Coronary artery (tissue), 2 donors: ENCODE data around the gene SLC26A9.

Experiments used
- DNase-seq: peaks from one replicate; pipeline ENCODE4 v3.0.0-alpha.2; 2017; ENCODE audit warnings: low spot score
- H3K27ac ChIP-seq, 2 donors: fragments of 200-600 bp; sonication (generic); one replicate each; pipeline ENCODE4 v1.5.1; 2016 to 2019
- H3K4me3 ChIP-seq: fragments of 200-600 bp; sonication (generic); 2 replicates; pipeline ENCODE4 v1.5.1; 2016; ENCODE audit warnings: mild to moderate bottlenecking, moderate library complexity
- CTCF ChIP-seq: fragments of 200-600 bp; sonication (generic); IDR thresholded peaks from one replicate; pipeline ENCODE4 v1.5.1; 2019; ENCODE audit warnings: antibody characterized with exemption

The SLC26A9 gene

GRCh38 chr1:205922806-205923205 is 20.4 kb downstream of the SLC26A9 start:
- peak; percentile 19 for DNase-seq
- Histone ChIP-seq H3K27ac (no peak overlapping the region), H3K4me3 (no peak overlapping the region)
- TF ChIP-seq CTCF = no peak

- H3K27ac ChIP-seq = no peak overlapping the region
- TF ChIP-seq CTCF = no peak
- peak; percentile 33 for DNase-seq
- no peak overlapping the region for H3K4me3 ChIP-seq
These were observed 20.9 kb downstream of the SLC26A9 start for GRCh38 chr1:205922314-205922713.

GRCh38 chr1:205921570-205921909 is 21.7 kb downstream of the SLC26A9 start:
- H3K27ac ChIP-seq = no peak overlapping the region
- no peak for DNase-seq
- no peak overlapping the region for H3K4me3 ChIP-seq
- no peak for TF ChIP-seq CTCF

GRCh38 chr1:205920861-205921569 is 22.2 kb downstream of the SLC26A9 start:
- no peak for TF ChIP-seq CTCF
- Histone ChIP-seq H3K4me3 (no peak overlapping the region), H3K27ac (peak overlapping the region; percentile 28 to 46)
- DNase-seq = peak; percentile 59

GRCh38 chr1:205920159-205920558 is 23.1 kb downstream of the SLC26A9 start:
- Histone ChIP-seq H3K4me3 (peak overlapping the region; percentile 1), H3K27ac (peak overlapping the region; percentile 10 to 46)
- DNase-seq = peak; percentile 73
- no peak for TF ChIP-seq CTCF

GRCh38 chr1:205918955-205919746 is 24.1 kb downstream of the SLC26A9 start:
- DNase-seq = peak; percentile 86
- no peak overlapping the region for H3K4me3 ChIP-seq
- peak overlapping the region in 1 of 2 donors; percentile 10 for H3K27ac ChIP-seq
- TF ChIP-seq CTCF = peak; percentile 77
